HG03565 (cell line): ENCODE measurements around the gene RNASE8.

Experiments used
- ATAC-seq: cut with Tn5 transposase; IDR thresholded peaks from one replicate; pipeline ENCODE4 v1.9.1; 2021; ENCODE audit warnings: mild to moderate bottlenecking, moderate library complexity; ENCODE audit not compliant: unreplicated experiment

Gene RNASE8

DNA sequence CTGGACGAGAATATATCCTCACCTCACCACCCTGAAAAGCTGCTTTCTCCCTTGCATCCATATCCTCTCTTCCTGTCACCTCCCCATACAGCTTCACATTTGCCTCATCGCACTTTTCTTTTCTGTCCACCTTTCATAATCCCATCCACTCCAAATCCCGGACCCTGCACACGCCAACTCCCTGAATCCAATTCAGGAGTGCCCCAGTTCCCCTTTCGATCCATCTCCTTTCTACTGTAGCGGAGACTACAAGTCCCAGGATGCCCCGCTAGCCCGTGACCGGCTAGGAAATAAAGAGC is 45.7 kb downstream of the RNASE8 start:
- ATAC-seq = no peak

DNA sequence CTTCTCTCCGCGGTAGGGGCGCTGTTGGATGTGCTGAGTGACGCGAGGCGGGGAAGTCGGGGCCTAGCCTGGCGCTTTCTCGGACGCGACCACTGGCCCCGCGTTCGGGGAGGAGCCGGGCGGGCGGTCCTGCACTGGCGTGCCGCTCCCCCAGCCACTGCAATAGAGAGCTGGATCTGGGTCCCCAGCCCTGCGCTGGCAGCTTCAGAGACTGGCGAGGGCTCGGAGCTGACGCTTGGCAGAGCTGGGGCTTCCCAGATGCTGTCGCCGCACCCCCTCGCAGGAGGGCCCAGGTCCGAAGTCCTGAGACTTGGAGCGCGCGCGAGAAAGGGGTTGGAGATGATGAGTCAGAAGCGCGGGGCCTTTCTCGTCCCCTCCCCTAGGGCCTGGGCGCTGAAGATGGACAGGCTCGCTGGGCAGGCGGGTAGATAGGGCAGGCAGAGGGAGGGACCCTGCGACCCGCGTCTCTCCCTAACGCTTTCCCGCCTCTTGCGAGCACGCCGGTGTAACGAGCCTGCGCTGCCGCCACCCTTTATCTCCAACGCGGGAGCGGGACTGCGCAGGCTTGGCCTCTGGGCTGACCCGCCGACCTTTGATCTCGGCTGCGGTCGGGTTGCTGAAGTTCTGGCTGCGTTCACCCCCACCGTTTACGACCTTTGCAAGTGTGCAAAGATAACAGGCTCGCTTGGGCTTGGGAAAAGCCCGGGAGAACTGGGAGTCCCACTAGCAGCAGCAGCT is 46.3 kb downstream of the RNASE8 start:
- ATAC-seq = peak; percentile 86

DNA sequence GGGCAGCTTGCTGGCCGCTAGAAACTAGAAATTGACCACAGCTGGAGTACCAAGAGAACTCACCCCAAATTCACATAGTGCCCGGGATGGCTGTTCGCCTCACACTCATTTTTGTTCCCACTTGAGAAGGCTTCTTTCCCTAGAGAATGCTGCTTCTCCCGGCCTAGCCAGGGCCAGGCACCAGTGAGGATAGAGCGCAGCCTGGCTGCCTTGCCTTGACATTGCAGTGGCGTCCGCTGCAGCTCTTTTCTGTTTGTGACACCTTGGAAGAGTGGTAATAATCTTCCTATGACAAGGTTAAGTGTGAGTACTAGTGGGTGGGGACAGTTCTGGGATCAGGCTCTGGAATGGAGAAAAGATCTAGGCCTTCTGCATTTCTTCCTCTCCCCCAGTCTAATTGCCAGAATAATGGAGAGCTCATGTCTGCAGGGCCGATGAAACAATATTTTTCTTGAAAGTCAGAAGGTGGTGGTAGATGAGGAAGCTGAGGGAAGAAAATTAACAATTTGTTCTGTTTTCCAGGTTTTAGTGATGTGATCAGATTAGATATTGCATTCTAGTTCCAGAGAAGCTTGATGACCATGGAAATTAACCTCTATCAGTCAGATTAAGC is 46.9 kb downstream of the RNASE8 start:
- ATAC-seq = peak; percentile 28

DNA sequence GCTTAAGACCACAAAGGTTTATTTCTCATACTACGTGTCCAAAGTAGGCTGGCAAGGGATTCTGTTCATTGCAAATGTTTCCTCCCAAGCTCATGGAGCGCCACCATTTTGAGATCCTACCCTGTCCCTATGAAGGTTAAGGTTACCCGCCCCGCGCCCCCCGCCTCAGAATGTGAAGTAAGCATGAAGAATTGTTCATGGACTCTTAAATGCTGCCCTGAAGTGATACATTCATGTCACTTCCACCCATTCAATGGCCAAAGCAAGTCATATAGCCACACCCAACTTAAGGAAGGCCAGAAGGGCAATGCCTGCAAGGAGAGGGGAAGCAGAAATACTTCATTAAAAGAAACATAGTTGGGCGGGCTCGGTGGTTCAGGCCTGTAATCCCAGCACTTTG is 47.5 kb downstream of the RNASE8 start:
- no peak for ATAC-seq

DNA sequence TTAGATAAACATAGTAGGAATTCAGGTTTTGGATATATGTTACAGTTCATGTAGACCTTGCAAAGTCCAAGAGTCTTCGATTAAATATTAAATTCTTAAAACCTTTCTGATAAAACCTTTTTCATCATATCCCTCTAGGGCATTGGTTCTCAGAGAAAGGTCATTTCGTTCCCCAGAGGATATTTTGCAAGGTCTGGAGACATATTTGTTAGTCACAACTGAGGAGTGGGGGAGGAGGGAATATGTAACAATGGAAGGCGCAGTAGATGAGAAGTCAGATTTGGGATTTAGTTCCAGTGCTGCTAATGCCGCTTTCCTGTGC is 48.5 kb downstream of the RNASE8 start:
- ATAC-seq = no peak

DNA sequence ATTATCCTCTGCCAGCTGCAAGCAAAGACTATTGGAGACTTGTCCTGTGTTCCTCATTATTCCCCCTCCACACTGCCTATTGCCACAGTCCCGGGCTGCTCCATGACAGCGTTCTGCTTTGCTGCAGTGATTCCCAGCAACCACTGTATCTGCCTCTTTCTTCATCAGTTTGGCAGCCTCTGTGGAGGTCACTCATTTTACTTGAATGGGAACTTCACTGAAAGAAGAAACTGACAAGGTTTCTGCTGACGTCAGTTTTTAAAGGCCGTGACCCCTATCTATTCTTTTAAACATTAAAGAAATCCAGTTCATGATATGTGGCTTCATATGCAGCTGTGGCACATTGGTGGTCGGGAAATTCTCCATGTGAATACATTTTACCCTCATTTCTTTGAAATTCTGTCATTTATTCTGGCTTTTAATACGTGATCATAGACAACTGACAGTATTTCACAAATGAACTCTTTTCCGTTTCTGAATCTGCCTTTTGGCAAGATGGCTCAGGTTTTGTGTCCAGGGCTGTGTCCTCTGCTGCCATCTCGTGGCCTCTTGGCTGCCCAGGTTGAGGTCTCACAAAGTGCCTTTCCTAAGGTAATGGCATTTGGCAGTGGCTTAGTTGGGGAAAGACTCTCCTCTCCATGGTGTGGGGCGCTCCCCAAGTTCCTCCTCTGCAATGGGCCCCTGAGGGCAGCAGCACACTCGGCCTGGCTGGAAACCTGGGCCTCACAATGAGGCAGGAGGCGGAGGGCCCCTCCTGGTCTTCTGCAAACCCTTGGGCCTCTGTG is 49.1 kb downstream of the RNASE8 start:
- no peak for ATAC-seq

DNA sequence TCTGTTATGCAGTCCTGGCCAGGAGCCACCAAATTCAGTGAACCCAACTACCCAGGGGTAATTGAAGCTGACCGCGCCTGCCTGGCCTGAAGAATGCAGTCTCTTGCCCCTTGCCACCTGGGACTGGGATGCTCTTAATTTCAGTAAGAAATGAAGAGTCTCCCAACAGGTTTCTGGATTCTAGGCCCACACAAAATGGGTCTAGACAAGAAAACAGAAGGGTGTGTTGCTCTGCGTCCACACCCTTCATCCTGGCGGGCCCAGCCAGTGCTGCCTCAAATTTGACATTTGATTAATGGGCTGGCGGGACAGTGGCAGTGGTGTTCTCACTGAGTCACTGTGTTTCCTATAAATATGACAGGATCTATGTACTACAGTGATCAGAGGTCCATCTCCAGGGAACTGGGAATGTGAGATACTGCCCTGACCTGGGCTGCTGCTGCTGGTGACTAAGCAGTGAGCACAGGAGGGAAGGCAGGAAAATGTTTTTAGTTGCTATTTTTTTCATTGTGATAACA is 49.7 kb downstream of the RNASE8 start:
- ATAC-seq = no peak
